GM10266 (cell line): ENCODE results near the gene OGDH.
A peak's percentile ranks its signal among the peaks of the same experiment; 100 is the strongest.

Experiments used
- DNase-seq: peaks from one replicate; pipeline ENCODE4 v3.0.0; 2012; ENCODE audit errors: extremely low spot score
- CTCF ChIP-seq: IDR thresholded peaks from 2 replicates; pipeline ENCODE4 v1.5.1; 2012; ENCODE audit warnings: mild to moderate bottlenecking, low read depth; ENCODE audit not compliant: control insufficient read depth, insufficient read depth; ENCODE audit errors: missing control alignments

The OGDH gene

GRCh38 chr7:44572771-44573170 lies 33.7 kb upstream of the OGDH start:
- DNase-seq = no peak
- no peak for TF ChIP-seq CTCF

- TF ChIP-seq CTCF = no peak
- DNase-seq = peak; percentile 91
Observed at GRCh38 chr7:44573464-44574286, 32.8 kb upstream of the OGDH start, which contains the start of gene DDX56. DDX56 (minus strand) TSS chr7:44573908; CDS start chr7:44573895, 13 bp downstream.

- DNase-seq = no peak
- TF ChIP-seq CTCF = no peak
Observed at GRCh38 chr7:44574287-44574872, 32.0 kb upstream of the OGDH start.

- no peak for TF ChIP-seq CTCF
Observed at GRCh38 chr7:44575054-44575453, 31.4 kb upstream of the OGDH start.

GRCh38 chr7:44576228-44576627 lies 30.2 kb upstream of the OGDH start:
- no peak for TF ChIP-seq CTCF
- no peak for DNase-seq

More at GRCh38 chr7:44575054-44575453, 31.4 kb upstream of the OGDH start:
- DNase-seq = no peak

- peak; percentile 46 for DNase-seq
- TF ChIP-seq CTCF = no peak
Observed at GRCh38 chr7:44580945-44581878, 25.2 kb upstream of the OGDH start.
